Mononuclear cell (primary cell): ENCODE results near the gene POLN. TPM values are rescaled to one million over a fixed set of nuclear protein-coding genes. Genes with fewer than 3 reads are reported as not detected.

ENCODE experiments used
- H3K27me3 ChIP-seq: 2 replicates; pipeline ENCODE4 v1.6.0; 2011; ENCODE audit warnings: low read length, control low read depth; ENCODE audit not compliant: insufficient read depth
- H3K4me1 ChIP-seq: 2 replicates; pipeline ENCODE4 v1.5.1; 2011; ENCODE audit warnings: mild to moderate bottlenecking, low read length, control low read depth; ENCODE audit not compliant: insufficient read depth
- H3K4me3 ChIP-seq: 2 replicates; pipeline ENCODE4 v1.5.1; 2011; ENCODE audit warnings: mild to moderate bottlenecking, low read length, moderate library complexity
- H3K9me3 ChIP-seq: 2 replicates; pipeline ENCODE4 v1.5.1; 2011; ENCODE audit warnings: low read depth, mild to moderate bottlenecking, control low read depth, low read length
- total RNA-seq: library from RNA; depleted of rRNA; stranded (reverse); fragments of >200 nt; gene quantifications from one replicate; pipeline ENCODE4 v1.2.3, GENCODE V29; 2012

POLN gene
- total RNA-seq, 1 donor = 1.4 TPM

- Histone ChIP-seq H3K9me3 (no peaks in the 10 kb centered on the region), H3K4me1 (no peaks in the 10 kb centered on the region), H3K27me3 (no peaks in the 10 kb centered on the region), H3K4me3 (no peak overlapping the region)
Measured at GRCh38 chr4:2080429-2081300, 161.3 kb downstream of the POLN start.

GRCh38 chr4:2079926-2080325 lies 162.0 kb downstream of the POLN start:
- H3K4me3 ChIP-seq = no peak overlapping the region
- H3K4me1 ChIP-seq = no peaks in the 10 kb centered on the region
- no peaks in the 10 kb centered on the region for H3K9me3 ChIP-seq
- H3K27me3 ChIP-seq = no peaks in the 10 kb centered on the region

DNA sequence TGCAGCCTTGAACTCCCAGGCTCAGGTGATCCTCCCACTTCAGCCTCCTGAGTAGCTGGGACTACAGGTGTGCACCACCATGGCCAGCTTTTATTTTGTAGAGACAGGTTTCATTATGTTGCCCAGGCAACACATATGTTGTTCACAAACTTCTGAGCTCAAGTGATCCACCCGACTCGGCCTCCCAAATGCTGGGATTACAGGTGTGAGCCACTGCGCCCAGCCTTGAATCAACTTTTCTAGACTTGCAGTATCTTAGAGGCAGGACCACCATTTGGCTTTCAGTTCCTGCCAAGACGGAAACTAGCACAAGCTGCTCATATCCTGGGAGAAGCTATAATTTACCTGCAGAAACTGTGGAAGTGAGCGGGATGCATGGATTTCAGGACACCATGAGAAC lies 162.9 kb downstream of the POLN start:
- Histone ChIP-seq H3K9me3 (no peaks in the 10 kb centered on the region), H3K27me3 (no peaks in the 10 kb centered on the region), H3K4me3 (no peak overlapping the region), H3K4me1 (no peaks in the 10 kb centered on the region)

- no peaks in the 10 kb centered on the region for H3K4me1 ChIP-seq
- no peaks in the 10 kb centered on the region for H3K27me3 ChIP-seq
- no peak overlapping the region for H3K4me3 ChIP-seq
- H3K9me3 ChIP-seq = no peaks in the 10 kb centered on the region
Measured at GRCh38 chr4:2078584-2078983, 163.3 kb downstream of the POLN start.

- Histone ChIP-seq H3K4me3 (no peak overlapping the region), H3K9me3 (no peaks in the 10 kb centered on the region), H3K27me3 (no peaks in the 10 kb centered on the region), H3K4me1 (no peaks in the 10 kb centered on the region)
Measured at GRCh38 chr4:2077537-2078460, 164.1 kb downstream of the POLN start.

DNA sequence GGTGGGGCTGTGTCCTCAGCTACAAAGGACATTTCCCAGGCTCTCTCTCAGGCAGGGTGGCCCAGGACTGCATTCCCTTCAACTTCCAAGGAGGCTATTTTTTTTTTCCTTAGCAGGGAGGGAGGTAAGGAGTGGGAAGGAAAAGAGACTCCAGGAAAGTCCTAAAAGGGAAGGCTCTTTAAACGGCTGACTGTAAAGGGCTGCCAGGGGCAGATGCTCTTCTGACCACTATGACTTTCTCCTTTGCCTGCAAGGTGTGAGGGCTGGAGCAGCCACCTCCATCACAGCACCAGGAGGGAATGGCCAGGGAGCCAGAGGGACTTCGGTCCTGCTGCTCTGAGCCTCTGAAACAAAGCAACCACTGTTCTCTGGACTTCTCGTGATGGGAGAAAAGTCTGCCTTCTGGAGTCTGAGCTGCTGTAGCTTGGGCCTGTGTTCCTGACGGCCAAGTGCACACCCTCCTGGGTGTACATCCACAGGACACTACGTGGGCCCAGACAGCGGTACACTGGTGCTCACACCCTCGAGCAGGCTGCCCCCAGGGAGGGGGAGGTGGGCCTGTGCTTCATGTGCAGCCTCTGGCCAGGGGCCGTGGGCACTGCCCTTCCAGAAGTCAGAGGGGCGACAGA lies 164.9 kb downstream of the POLN start:
- Histone ChIP-seq H3K27me3 (no peaks in the 10 kb centered on the region), H3K4me1 (no peaks in the 10 kb centered on the region), H3K4me3 (no peak overlapping the region), H3K9me3 (no peaks in the 10 kb centered on the region)

DNA sequence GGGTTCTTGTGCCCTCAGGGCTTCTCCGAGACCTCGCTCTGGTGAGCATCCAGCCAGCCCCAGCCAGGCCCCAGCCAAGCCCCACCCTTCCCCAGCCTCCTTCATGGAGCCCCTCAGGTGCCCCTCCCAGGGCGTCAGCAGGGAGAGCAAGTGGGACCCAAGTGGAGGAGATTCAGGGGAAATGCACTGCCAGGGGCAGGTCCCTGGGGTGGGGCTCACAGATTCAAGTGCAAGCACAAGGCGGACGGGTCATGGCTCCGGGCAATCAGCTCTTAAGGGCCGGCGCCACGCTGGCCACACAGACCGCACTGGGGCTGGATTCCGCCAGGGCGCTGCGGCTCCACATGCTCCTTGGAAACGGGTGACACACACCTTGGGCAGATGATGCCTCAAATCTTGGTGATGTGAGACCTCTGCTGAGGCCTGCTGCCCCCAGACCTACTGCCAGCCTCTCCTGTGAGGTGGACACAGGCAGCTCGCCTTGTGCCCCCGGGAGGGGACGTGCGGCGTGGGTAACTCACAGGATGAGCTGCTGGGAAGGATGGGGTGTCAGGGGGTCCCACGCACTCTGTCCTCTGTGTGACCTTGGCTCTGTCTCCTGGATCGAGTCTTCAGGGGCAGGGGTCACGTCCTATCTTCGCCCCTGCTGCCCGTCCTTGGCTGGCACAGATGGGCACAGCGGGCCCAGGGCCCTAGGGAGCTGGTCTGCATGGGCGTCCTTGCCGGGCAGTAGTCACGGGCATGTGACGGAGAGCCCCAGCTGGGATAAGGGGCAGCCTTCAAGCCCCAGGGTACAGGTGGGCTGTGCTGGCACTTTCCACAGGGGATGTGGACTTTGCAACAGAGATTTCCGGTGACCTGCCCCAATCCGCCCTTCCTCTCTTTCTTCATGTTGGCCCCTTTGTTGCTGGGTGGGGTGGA lies 165.7 kb downstream of the POLN start:
- no peaks in the 10 kb centered on the region for H3K4me1 ChIP-seq
- no peaks in the 10 kb centered on the region for H3K9me3 ChIP-seq
- H3K27me3 ChIP-seq = no peaks in the 10 kb centered on the region
- no peak overlapping the region for H3K4me3 ChIP-seq

DNA sequence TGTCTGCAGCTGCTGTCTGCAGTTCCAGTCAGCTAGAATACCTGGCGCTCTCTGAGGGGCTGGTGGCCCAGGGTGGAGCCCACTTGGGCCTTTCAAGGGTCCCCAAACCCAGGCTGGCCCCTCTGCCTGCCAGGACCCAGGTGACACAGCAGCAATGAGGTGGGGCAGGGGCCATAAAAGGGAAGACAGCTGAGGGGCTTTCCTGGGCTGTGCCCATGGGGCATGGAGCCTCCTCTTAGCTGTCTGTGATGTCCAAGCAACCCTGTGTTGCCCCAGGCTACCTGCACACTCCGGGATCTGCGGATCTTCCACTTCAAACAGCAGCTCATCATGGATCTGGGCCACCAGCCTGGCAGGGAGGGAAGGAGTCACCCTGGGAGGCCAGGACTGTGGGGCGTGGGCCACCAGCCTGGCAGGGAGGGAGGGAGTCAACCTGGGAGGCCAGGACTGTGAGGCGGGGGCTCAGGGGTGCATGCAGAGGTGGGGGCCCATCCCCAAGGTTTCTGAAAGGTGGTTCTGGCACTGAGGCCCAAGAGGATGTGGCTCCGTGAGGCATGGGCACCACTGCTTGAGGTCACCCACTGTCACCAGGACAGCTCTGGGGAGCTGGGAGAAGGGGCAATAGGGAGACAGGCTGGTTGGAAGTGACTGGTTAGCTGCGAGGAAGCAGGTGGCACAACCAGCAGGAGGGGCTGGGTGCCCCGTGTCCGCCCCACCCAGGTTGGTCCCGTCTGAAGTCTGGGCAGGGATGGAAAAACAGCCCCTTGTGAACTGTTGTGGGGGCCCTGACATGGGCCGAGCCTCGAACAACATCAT lies 166.5 kb downstream of the POLN start:
- no peaks in the 10 kb centered on the region for H3K27me3 ChIP-seq
- H3K9me3 ChIP-seq = no peaks in the 10 kb centered on the region
- no peaks in the 10 kb centered on the region for H3K4me1 ChIP-seq
- H3K4me3 ChIP-seq = no peak overlapping the region

DNA sequence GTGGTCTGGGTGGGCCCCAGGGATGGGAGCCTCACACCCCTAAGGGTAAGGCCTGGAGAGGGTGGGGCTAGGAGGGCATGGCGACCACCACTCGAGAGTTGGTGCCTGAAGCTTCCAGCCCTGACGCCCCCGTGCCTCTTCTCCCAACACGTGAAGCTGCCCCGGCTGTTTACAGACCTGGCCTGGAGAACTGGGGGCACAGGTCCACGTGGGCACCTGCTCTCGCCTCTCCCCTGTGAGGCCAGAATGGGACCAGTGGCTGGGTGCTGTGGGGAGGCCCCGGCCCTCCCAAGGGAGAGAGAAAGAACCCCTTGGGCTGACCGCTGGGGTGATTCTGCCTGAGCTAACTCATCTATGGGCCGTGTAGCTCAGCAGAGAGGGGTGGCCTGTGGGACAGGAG lies 167.3 kb downstream of the POLN start:
- no peaks in the 10 kb centered on the region for H3K9me3 ChIP-seq
- no peaks in the 10 kb centered on the region for H3K4me1 ChIP-seq
- no peak overlapping the region for H3K4me3 ChIP-seq
- no peaks in the 10 kb centered on the region for H3K27me3 ChIP-seq

DNA sequence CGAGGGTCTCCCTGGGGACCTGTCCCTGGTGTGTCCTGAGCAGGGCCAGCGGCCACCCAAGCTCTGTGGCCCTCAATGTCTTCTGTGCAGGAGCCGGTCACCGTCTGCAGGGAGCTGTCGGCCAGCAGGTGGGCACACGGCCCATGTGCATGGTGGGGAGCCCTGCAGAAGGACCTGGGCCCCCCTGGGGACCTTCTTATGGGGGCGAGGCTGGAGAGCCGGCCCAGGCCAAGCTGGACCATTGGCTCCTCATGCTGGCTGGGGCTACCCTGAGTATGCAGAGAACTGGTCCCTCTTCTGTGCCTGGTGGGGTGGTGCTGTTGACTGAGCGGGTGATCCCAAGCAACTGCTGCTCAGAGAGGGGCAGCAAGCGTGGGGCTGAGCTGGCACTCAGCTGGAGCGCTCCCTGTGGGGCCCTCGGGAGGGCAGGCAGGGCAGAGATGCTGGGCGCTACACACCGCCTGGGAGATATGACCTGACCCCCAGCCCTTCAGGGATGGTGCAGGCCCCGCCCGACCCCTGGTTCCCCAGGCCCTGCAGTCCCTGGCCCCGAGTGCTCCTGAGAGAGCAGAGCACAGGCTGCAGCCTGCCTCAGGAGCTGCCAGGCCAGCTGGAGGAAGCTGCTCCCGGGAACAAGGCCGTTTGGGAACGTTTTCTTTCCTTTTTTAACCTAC lies 168.0 kb downstream of the POLN start:
- Histone ChIP-seq H3K27me3 (no peaks in the 10 kb centered on the region), H3K4me1 (no peaks in the 10 kb centered on the region), H3K4me3 (no peak overlapping the region), H3K9me3 (no peaks in the 10 kb centered on the region)

DNA sequence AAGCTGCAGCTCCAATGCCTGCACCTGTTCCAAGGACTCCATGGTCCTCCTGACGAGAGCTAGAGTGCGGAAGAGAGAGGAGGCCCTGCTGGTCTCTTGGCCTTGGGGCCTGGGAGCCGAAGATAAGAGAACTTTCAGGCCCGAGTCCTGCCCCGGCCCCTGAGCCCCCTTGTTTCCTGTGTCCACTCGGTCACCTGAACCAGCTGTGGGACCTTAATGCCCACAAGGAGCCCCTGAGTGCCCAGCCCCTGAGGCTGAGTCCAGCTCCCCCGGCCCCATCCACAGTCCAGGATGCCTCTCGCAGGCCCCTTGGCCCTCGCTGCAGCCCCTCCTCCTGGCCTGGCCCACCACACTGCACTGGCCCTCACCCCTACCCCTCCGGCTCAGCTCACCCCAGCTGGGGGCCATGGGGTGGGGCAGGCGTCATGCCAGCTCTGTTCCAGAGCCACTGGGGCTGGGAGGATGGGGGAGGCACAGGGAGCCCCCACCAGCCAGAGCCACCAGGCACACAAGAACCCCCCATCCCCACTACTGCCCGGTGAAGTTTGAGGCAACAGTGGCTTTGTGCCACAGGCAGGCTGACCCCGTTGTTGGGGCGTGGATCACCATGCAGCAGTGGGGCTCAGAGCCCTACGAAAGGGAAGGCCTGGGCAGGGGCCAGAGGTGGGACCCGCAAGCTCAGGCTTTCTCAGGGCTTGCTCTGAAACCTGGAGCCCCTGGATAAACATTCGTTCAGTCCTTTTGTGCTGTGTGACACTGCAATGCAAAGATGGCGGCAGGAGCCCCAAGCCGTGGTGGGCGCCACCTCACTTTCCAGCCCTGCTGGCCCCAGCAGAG lies 168.7 kb downstream of the POLN start:
- H3K4me3 ChIP-seq = no peak overlapping the region
- no peaks in the 10 kb centered on the region for H3K4me1 ChIP-seq
- H3K27me3 ChIP-seq = no peaks in the 10 kb centered on the region
- H3K9me3 ChIP-seq = no peaks in the 10 kb centered on the region

- Histone ChIP-seq H3K4me1 (no peaks in the 10 kb centered on the region), H3K27me3 (no peaks in the 10 kb centered on the region), H3K9me3 (no peaks in the 10 kb centered on the region), H3K4me3 (no peak overlapping the region)
Measured at GRCh38 chr4:2071912-2072867, 169.7 kb downstream of the POLN start.
